ENCODE data around the gene IFIT5. TPM values are rescaled to one million over a fixed set of nuclear protein-coding genes. Genes with fewer than 3 reads are reported as not detected.
A peak's percentile ranks its signal among the peaks of the same experiment; 100 is the strongest.

IFIT5 gene
- total RNA-seq, 1 donor from 2014 or later: 7.4 TPM

DNA sequence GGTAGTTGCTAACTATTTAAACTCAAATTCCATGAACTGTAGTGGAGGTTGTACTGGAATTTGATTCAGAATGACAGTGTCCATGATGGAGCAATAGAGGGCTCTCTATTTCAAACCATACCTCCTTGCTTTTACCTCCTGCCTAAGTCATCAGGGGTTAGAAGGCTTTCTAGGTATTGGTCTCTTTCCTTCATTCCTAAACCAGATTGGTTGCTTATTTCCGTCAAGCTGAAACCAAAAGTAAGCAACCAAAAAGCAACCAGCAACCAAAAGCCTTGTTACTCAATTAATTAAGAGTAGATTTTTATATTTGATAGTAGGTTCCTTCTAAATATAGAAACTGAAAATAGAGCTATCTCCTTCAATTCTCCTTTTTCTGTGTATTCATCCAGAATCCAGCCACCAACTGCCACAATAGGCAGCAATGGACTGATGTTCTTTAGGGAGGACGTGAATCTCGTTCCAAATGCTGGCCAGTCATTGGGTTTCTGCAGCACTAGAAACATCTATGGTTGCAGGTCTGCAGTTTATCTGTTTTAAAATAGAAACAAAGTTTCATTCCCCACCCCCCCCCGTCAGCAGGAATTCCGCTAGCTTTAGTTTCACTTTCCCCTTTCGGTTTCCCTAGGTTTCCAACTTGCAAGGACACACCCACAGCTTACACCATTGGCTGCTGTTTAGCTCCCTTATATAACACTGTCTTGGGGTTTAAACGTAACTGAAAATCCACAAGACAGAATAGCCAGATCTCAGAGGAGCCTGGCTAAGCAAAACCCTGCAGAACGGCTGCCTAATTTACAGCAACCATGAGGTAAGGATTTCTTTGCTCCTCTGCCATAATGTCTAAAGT lies 22.2 kb upstream of the IFIT5 start, which contains the start of gene IFIT1:
TSS of gene IFIT1 (plus strand) at position 717 of the 850 bp plus-strand sequence. CDS start at position 807, 90 bp downstream.
- intact Hi-C loops (cut with micrococcal nuclease): no loop called here
- Histone ChIP-seq H3K4me3 (peak within 1 kb of the TSS; percentile 74), H3K27me3 (ENCODE audit: low read depth) (no peaks in the 10 kb centered on the region), H3K36me3 (peaks cover 7% of the 10 kb centered on the region), H3K27ac (replicated peaks) (peak within 1 kb of the TSS; percentile 88), H3K4me1 (peaks cover 53% of the 10 kb centered on the region), H3K9me3 (replicated peaks) (no peaks in the 10 kb centered on the region)
- TF ChIP-seq, protein P1, sequence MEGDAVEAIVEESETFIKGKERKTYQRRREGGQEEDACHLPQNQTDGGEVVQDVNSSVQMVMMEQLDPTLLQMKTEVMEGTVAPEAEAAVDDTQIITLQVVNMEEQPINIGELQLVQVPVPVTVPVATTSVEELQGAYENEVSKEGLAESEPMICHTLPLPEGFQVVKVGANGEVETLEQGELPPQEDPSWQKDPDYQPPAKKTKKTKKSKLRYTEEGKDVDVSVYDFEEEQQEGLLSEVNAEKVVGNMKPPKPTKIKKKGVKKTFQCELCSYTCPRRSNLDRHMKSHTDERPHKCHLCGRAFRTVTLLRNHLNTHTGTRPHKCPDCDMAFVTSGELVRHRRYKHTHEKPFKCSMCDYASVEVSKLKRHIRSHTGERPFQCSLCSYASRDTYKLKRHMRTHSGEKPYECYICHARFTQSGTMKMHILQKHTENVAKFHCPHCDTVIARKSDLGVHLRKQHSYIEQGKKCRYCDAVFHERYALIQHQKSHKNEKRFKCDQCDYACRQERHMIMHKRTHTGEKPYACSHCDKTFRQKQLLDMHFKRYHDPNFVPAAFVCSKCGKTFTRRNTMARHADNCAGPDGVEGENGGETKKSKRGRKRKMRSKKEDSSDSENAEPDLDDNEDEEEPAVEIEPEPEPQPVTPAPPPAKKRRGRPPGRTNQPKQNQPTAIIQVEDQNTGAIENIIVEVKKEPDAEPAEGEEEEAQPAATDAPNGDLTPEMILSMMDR (IDR thresholded peaks at IDR 0.05; ENCODE audit: borderline replicate concordance): no peak
- DNase-seq: no peak

GRCh38 chr10:89392974-89393373 lies 21.4 kb upstream of the IFIT5 start:
- H3K4me1 ChIP-seq: peaks cover 56% of the 10 kb centered on the region

GRCh38 chr10:89393898-89394297 lies 20.5 kb upstream of the IFIT5 start:
- peak overlapping the region; percentile 88 for H3K27ac ChIP-seq (replicated peaks)
- intact Hi-C loops (cut with micrococcal nuclease): no loop called here

More at GRCh38 chr10:89392974-89393373, 21.4 kb upstream of the IFIT5 start:
- H3K9me3 ChIP-seq (replicated peaks): no peaks in the 10 kb centered on the region
- intact Hi-C loops (cut with micrococcal nuclease): no loop called here
- TF ChIP-seq, protein P1 (IDR thresholded peaks at IDR 0.05; ENCODE audit: borderline replicate concordance): no peak
- no peaks in the 10 kb centered on the region for H3K27me3 ChIP-seq (ENCODE audit: low read depth)
- H3K4me3 ChIP-seq: peak overlapping the region; percentile 74
- H3K27ac ChIP-seq (replicated peaks): peak overlapping the region; percentile 88
- DNase-seq: no peak
- peaks cover 7% of the 10 kb centered on the region for H3K36me3 ChIP-seq

DNA sequence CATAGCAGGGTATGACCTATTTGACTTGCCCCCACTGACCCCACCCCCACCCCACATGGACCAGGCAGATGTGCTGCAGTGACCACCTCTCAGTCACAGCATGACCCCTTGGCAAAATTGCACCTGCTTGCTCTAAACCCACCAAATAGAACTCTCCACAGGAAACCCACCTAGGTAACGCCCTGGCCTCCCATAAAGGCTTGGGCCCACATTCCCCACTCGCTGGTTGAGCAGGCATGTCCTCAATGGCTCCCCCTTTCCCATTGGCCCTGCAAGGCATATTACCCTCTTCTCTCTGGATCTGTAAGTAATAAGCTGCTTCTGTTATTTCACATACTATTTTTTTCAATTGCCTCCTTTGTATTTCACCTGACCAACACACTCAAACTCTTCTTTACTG lies 19.2 kb upstream of the IFIT5 start:
- Histone ChIP-seq H3K4me1 (peaks cover 62% of the 10 kb centered on the region), H3K36me3 (peaks cover 7% of the 10 kb centered on the region), H3K9me3 (replicated peaks) (no peaks in the 10 kb centered on the region), H3K27me3 (ENCODE audit: low read depth) (no peaks in the 10 kb centered on the region), H3K27ac (replicated peaks) (no peak overlapping the region), H3K4me3 (peak overlapping the region; percentile 74)
- TF ChIP-seq, protein P1 (IDR thresholded peaks at IDR 0.05; ENCODE audit: borderline replicate concordance): no peak
- DNase-seq: no peak
- intact Hi-C loops (cut with micrococcal nuclease): no loop called here

More at GRCh38 chr10:89393898-89394297, 20.5 kb upstream of the IFIT5 start:
- H3K36me3 ChIP-seq: peaks cover 7% of the 10 kb centered on the region
- peak overlapping the region; percentile 74 for H3K4me3 ChIP-seq
- peaks cover 63% of the 10 kb centered on the region for H3K4me1 ChIP-seq
- H3K27me3 ChIP-seq (ENCODE audit: low read depth): no peaks in the 10 kb centered on the region
- H3K9me3 ChIP-seq (replicated peaks): no peaks in the 10 kb centered on the region
- TF ChIP-seq, protein P1 (IDR thresholded peaks at IDR 0.05; ENCODE audit: borderline replicate concordance): no peak
- no peak for DNase-seq

DNA sequence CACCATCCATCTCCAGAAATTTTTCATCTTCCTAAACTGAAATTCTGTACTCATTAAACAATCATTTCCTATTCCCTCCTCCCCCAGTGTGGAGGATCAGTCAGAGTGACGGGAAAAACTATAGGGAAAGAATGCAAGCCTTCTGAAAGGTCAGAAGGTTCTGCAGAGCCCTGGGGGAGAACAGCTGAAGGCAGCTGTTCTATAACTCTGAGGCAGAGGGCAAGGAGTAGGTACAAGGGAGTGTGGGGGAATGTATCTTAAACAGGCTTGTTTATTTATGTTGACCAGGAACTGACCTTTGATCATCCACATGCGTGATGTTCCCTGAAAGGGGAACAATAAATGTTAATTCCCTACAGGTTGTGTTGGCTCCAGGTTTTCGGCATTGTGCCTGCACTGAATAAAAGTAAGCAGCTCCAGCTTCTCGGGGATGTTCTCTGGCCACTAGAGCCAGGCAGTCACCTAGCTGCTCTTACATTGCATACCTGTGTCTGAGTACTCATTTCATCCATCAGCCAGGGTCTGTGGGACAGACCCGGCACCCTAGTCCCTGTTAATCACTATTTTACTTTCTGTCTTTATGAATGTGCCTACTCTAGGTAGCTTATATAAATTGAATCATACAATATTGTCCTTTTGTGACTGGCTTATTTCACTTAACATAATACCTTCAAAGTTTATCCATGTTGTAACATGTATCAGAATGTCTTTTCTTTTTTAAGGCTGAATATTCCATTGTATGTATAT lies 16.2 kb upstream of the IFIT5 start:
- no peak for DNase-seq
- Histone ChIP-seq H3K27me3 (ENCODE audit: low read depth) (no peaks in the 10 kb centered on the region), H3K9me3 (replicated peaks) (no peaks in the 10 kb centered on the region), H3K36me3 (peaks cover 20% of the 10 kb centered on the region), H3K27ac (replicated peaks) (peak overlapping the region; percentile 28), H3K4me1 (peaks cover 48% of the 10 kb centered on the region), H3K4me3 (no peak overlapping the region)
- TF ChIP-seq, protein P1 (IDR thresholded peaks at IDR 0.05; ENCODE audit: borderline replicate concordance): no peak
- intact Hi-C loops (cut with micrococcal nuclease): no loop called here

Measured in left ventricle myocardium inferior (tissue), 1 donor.